Activated naive CD4-positive, alpha-beta T cell (primary cell): ENCODE data around the gene STK32C.

Experiments
- DNase-seq, 4 experiments: peaks; one replicate each; lab custom pipeline; 2025; lab: John Stamatoyannopoulos, UW

Gene STK32C

DNA sequence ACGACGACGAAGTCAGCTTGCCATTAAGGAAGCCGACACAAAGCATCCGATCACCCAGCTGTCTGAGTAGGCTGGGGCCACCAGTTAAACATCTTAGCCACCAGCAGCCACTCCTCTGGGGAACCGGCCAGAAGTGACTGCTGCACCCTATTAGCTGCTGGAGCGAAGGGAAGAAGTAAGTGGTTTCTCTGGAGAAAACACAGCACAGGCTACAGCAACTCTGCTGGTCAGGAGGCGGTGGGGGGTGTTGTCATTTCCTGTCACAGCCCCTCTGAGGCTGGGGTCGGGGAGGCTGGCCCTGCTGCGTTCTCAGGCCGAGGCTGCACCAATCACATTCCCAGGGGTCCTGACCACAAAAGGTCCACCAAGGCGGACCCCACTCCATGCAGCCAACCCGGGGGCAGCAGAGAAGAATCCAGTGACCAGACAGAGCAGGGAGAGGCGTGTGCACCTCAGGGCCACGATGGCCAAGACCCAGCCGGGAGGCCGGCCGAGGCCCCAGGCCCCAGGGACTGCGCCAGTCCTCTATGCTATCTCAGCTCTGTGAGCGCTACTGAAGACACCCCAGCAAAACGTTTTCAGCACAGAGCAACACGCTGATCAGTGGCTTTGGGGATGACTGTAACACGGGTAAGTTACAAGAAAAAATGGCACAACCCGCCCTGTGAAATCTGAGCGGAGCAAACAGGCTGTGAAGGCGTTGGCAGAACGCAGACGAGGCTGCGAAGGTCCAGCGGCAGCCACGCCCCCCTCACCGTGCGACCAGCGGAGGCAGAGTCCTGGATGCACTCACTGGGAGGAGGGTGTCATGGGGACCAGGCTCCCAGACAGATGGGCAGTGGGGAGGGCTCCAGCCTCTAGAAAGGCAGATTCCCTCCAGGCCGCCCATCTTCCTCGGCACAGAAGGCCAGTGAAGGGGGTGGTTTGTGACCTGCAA lies 24.8 kb downstream of the STK32C start:
- no peak for DNase-seq

GRCh38 chr10:132281915-132282666 lies 25.7 kb downstream of the STK32C start:
- no peak for DNase-seq

- DNase-seq: no peak
Measured at GRCh38 chr10:132280646-132281074, 27.1 kb downstream of the STK32C start.

DNA sequence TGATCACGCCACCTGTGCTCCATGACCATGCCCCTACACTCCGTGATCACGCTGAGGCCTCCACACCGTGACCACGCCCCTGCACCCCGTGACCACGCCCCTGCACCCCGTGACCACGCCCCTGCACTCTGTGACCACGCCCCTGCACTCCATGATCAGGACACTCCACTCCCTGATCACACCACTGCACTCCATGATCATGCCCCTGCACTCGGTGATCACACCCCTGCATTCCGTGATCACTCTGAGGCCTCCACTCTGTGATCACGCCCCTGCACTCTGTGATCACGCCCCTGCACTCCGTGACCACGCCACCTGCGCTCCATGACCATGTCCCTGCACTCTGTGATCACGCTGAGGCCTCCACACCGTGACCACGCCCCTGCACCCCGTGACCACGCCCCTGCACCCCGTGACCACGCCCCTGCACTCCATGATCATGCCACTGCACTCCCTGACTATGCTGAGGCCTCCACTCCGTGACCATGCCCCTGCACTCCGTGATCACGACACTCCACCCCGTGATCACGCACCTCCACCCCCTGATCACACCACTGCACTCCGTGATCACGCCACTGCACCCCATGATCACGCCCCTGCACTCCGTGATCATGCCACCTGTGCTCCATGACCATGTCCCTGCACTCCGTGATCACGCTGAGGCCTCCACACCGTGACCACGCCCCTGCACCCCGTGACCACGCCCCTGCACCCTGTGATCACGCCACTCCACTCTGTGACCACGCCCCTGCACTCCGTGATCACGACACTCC lies 27.7 kb downstream of the STK32C start:
- DNase-seq: no peak

- no peak for DNase-seq
Measured at GRCh38 chr10:132277311-132277741, 30.4 kb downstream of the STK32C start.

DNA sequence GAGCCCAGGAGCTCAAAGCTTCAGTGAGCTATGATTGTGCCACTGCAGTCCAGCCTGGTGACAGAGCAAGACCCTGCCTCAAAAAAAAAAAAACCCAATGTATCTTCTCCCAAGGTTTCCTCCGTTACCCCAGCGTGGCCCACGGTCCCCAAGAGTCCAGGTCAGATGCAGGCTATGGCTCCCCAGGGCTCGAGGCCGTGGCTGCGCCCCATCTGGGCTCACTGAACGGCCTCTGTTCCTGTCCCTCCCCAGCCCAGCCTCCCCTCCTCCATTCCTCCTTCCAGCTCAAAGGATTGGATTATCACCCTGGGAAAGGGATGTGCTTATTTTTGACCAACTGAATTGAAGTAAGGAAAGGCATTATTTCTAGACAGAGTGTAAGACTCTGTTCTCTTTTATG lies 31.0 kb downstream of the STK32C start:
- no peak for DNase-seq

DNA sequence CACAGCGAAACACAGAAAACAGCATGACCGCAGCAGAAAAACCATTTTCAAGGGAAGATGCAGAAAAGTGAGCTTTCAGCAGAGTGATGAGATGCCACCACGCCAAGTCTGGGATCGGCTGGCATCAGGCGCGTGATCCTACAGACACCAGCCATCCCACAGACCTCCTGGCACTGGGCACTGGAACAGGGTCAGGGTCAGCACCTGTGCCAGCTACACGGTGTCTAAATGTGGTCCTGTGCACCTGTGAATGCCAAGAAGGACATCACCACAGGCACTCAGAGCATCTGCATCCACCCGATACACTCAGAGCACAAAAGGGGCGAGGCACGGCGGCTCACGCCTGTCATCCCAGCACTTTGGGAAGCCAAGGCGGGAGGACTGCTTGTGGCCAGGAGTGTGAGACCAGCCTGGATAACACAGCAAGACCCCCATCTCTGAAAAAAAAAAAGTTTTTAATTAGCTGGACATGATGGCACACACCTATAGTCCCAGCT lies 31.5 kb downstream of the STK32C start:
- no peak for DNase-seq

DNA sequence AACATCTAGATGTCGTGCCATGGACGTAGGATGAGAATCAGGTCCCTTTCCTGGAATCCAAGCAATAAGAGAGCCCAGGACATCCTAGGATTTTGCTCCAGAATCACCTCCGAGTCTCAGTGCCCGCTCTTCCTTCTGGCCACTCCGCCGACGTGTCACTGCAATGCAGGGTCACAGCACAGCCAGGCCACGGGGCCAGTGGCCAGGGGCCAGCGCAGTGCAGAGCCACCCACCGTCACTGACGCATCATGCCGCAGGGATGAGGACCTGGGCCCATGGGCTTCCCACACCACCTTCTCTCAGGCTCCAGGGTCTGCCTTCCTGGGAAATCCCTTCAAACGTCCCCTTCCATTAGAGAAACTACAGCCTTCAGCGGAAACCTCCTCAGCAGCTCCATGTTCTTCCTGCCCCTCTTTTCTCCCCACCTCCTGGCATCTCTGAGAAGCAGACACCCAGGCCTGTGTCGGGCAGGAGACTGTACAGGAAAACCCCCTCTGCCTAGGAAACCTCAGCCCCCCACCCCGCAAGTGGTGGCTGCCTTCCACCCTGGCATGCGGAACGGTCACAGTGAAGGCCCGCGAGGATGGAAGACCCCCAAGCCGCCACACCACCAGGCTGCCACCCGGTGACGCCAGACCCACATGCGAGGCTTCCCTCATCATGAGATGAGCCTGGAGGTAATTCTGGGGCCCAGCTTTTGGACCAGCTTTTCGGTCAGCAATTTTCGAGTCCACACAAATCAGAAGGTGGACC lies 32.1 kb downstream of the STK32C start:
- no peak for DNase-seq

- no peak for DNase-seq
Measured at GRCh38 chr10:132274986-132275385, 32.8 kb downstream of the STK32C start.

DNA sequence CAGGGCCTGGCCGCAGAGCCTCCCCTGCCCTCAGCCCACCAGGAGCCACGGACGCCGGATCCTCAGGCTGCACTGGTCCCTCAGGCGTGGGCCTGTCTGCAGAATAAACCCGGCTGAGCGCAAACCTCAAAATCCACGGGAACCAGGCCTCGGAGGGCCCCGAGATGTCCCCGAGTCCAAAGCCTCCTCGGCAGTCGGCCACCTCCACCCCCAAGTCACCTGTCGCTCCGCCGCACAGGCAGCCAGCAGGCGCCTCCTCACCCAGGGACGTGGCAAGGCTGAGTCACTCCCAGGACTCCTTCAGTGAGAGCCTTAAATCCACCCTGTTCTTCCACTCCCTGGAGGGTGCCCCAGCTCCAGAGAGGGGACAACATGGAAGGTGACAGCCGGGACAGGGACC lies 33.2 kb downstream of the STK32C start:
- no peak for DNase-seq

DNA sequence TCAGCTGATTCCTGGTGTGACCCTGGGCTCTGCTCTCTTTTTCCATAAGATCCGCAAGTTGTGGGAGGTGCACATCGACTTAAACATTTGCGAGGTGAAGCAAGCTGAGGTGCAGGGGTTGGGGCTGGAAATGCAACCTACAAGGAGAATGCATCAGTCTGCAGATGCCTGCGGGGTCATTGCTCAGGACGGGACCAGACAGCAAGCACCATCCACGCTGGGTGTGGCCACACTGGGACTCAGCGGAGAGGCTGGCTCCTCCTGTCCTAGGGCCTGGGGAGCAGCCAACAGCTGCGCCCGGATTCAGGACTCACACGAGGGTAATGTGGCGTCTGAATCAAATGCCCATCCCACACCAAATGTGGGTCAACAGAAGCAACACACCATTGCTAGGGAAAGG lies 33.8 kb downstream of the STK32C start:
- no peak for DNase-seq

DNA sequence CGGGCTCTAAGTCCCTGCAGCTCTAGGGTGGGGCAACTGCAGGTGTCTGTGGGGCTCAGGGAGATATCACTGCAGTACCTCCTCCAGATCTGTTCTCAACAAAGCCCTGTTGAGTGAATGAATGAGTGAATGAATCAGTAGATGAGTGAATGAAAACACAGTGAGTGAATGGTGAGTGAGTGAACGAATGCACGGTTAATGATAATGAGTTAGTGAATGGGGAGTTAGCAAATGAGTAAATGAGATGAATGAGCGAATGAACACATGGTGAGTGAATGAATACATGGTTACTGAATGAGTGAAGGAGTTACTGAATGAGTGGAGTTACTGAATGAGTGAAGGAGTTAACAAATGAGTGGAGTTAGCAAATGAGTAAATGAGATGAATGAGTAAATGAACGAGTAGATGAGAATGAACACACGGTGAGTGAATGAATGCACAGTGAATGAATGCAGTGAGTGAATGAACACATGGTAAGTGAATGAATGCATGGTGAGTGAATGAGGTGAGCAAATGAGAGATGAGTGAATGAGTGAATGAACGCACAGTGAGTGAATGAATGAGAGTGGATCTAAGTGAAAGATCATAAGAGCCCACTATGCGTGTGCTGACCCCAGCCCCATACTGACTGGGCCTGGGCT lies 34.3 kb downstream of the STK32C start:
- no peak for DNase-seq

GRCh38 chr10:132272231-132272971 lies 35.3 kb downstream of the STK32C start:
- DNase-seq: no peak

GRCh38 chr10:132271458-132272230 lies 36.1 kb downstream of the STK32C start:
- DNase-seq: no peak

DNA sequence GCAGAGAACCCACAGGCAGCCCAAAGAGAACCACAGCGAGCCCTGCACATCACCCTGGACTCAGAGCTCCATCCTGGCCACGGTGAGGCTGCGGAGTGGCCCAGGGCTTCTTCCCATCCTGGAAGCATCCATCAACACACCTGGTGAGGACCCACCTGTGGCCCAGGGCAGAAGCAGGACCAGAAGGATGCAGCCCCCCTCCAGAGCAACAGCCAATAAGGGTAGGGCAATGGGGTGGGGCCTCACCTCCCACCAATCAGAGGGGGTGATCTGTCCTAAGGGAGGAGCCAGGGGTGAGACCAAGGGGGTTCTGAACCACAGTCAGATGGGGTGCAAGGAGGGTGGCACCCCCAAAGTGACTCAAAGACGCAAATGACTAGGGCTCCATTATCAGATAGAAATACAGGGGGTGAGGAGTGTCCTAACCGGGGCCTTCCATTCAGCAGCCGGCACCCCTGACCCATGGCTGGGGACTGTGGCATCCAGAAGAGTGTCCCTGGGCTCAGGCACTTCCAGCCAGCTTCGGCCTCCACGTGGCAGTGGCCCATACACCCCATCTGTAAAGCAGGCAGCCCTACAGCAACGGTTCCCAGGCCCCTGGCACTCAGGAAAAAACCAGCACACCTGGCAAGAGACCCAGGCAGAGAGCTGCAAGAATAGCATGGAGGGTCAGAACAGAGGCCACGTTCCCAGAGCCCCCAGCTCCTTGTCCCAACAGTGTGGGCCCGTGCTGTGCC lies 36.9 kb downstream of the STK32C start:
- no peak for DNase-seq

GRCh38 chr10:132270256-132270655 lies 37.5 kb downstream of the STK32C start:
- DNase-seq: no peak

GRCh38 chr10:132269266-132270230 lies 38.2 kb downstream of the STK32C start:
- DNase-seq: no peak
